H1 (cell line): ENCODE data around the gene DNM2. TPM values are rescaled to one million over a fixed set of nuclear protein-coding genes. Genes with fewer than 3 reads are reported as not detected.

Source experiments
- CTCF ChIA-PET: fragments of 300-600 bp; sonication (Branson Sonifier 250); formaldehyde crosslinking; loops from one replicate; lab custom pipeline; 2021; ENCODE audit not compliant: partially characterized antibody; lab: Charles Lee
- POLR2A ChIA-PET: fragments of 300-600 bp; sonication (Branson Sonifier 250); formaldehyde crosslinking; loops from one replicate; lab custom pipeline; 2021; ENCODE audit warnings: inconsistent platforms; ENCODE audit not compliant: partially characterized antibody; lab: Charles Lee
- DNase-seq, 2 experiments: peaks; one replicate each; pipeline versions ENCODE4 v3.0.0 to v3.0.0-alpha.2; 2010 to 2022; ENCODE audit warnings: low spot score in 2 of 2, low read depth in 1 of 2, mixed read lengths in 1 of 2
- FAIRE-seq: peaks from 2 replicates; lab custom pipeline; 2011; peaks lifted over from hg19 to GRCh38; lab: Jason Lieb, UNC
- H2AFZ ChIP-seq: 2 replicates; pipeline ENCODE4 v1.8.1; 2012; ENCODE audit warnings: low read length, inconsistent platforms
- H2AK5ac ChIP-seq: 2 replicates; pipeline ENCODE4 v1.6.1; 2013; ENCODE audit warnings: low read depth, low read length
- H2BK120ac ChIP-seq: replicated peaks from 2 replicates; pipeline ENCODE3; 2013; ENCODE audit warnings: low read depth, low read length, inconsistent platforms
- H2BK12ac ChIP-seq: 2 replicates; pipeline ENCODE4 v1.6.1; 2013; ENCODE audit warnings: low read depth, low read length
- H2BK15ac ChIP-seq: 2 replicates; pipeline ENCODE4 v1.6.1; 2013; ENCODE audit warnings: low read length
- H2BK20ac ChIP-seq: 2 replicates; pipeline ENCODE4 v1.6.1; 2013; ENCODE audit warnings: low read length
- H2BK5ac ChIP-seq: 2 replicates; pipeline ENCODE4 v1.6.1; 2013; ENCODE audit warnings: low read depth, low read length
- H3K14ac ChIP-seq: 2 replicates; pipeline ENCODE4 v1.6.1; 2013; ENCODE audit warnings: inconsistent platforms; ENCODE audit not compliant: insufficient read length
- H3K18ac ChIP-seq: 2 replicates; pipeline ENCODE4 v1.6.1; 2013; ENCODE audit warnings: low read length; ENCODE audit errors: extremely low read depth
- H3K23ac ChIP-seq: 2 replicates; pipeline ENCODE4 v1.6.1; 2013; ENCODE audit warnings: inconsistent platforms; ENCODE audit not compliant: insufficient read length
- H3K23me2 ChIP-seq: 2 replicates; pipeline ENCODE4 v1.6.1; 2013; ENCODE audit warnings: low read depth, low read length
- H3K27ac ChIP-seq: 2 replicates; pipeline ENCODE4 v1.6.1; 2011; ENCODE audit warnings: low read depth, low read length, inconsistent platforms
- H3K27me3 ChIP-seq, 4 experiments: replicated peaks in 1 of 4; 1 replicate in 1 of 4; 2 replicates in 3 of 4; pipeline versions ENCODE4 v1.6.1 to v1.8.1; 2011 to 2013; ENCODE audit warnings: low read length in 3 of 4, mild to moderate bottlenecking in 3 of 4, inconsistent platforms in 2 of 4, mixed read lengths in 2 of 4, moderate library complexity in 1 of 4; ENCODE audit not compliant: control insufficient read depth in 3 of 4, insufficient read depth in 3 of 4; ENCODE audit errors: extremely low read depth in 1 of 4
- H3K36me3 ChIP-seq, 4 experiments: 2 replicates each; pipeline versions ENCODE4 v1.6.1 to v1.8.1; 2011 to 2013; ENCODE audit warnings: mild to moderate bottlenecking in 4 of 4, low read length in 3 of 4, moderate library complexity in 2 of 4, control low read depth in 1 of 4, inconsistent platforms in 1 of 4; ENCODE audit not compliant: insufficient read depth in 4 of 4, control insufficient read depth in 2 of 4
- H3K4ac ChIP-seq: replicated peaks from 2 replicates; pipeline ENCODE3; 2013; ENCODE audit warnings: low read length, low read depth, mixed read lengths, inconsistent platforms; ENCODE audit not compliant: insufficient read length
- H3K4me1 ChIP-seq, 4 experiments: replicated peaks in 1 of 4; 1 replicate in 1 of 4; 2 replicates in 3 of 4; pipeline versions ENCODE4 v1.6.1 to v1.8.1; 2011 to 2013; ENCODE audit warnings: low read length in 3 of 4, inconsistent platforms in 2 of 4, mixed read lengths in 1 of 4; ENCODE audit not compliant: insufficient read depth in 4 of 4, control insufficient read depth in 3 of 4
- H3K4me2 ChIP-seq, 2 experiments: 2 replicates each; pipeline versions ENCODE4 v1.6.1 to v1.8.1; 2011 to 2013; ENCODE audit warnings: low read depth in 2 of 2, low read length in 2 of 2, control low read depth in 1 of 2, inconsistent platforms in 1 of 2, mild to moderate bottlenecking in 1 of 2; ENCODE audit not compliant: insufficient read depth in 1 of 2
- H3K4me3 ChIP-seq, 4 experiments: fragments of 200-600, 300-600 bp in 1 of 4; sonication (generic), shearing (Covaris generic), sonication (Bioruptor Twin) in 1 of 4; 2 replicates each; pipeline versions ENCODE4 v1.5.1 to v1.8.1; 2011 to 2016; ENCODE audit warnings: low read length in 4 of 4, low read depth in 3 of 4, control low read depth in 2 of 4, inconsistent platforms in 2 of 4, mild to moderate bottlenecking in 2 of 4, mixed read lengths in 1 of 4, moderate library complexity in 1 of 4; ENCODE audit not compliant: insufficient read depth in 2 of 4; ENCODE audit errors: extremely low read depth in 1 of 4
- H3K56ac ChIP-seq: replicated peaks from 2 replicates; pipeline ENCODE3; 2013; ENCODE audit warnings: low read depth, mild to moderate bottlenecking, mixed read lengths, low read length, inconsistent platforms; ENCODE audit not compliant: insufficient read length
- H3K79me1 ChIP-seq: 2 replicates; pipeline ENCODE4 v1.6.1; 2013; ENCODE audit warnings: low read depth, low read length, control low read depth
- H3K79me2 ChIP-seq, 2 experiments: 2 replicates each; pipeline versions ENCODE4 v1.6.1 to v1.8.1; 2012 to 2013; ENCODE audit warnings: low read length in 2 of 2, mild to moderate bottlenecking in 2 of 2, inconsistent platforms in 1 of 2; ENCODE audit not compliant: insufficient read depth in 2 of 2, control insufficient read depth in 1 of 2
- H3K9ac ChIP-seq, 4 experiments: replicated peaks in 1 of 4; 1 replicate in 1 of 4; 2 replicates in 3 of 4; pipeline versions ENCODE4 v1.6.1 to v1.8.1; 2011 to 2013; ENCODE audit warnings: low read depth in 3 of 4, low read length in 3 of 4, control low read depth in 2 of 4, mild to moderate bottlenecking in 2 of 4, moderate library complexity in 2 of 4, inconsistent platforms in 1 of 4; ENCODE audit errors: extremely low read depth in 1 of 4
- H3K9me3 ChIP-seq, 2 experiments: 2 replicates each; pipeline versions ENCODE4 v1.6.1 to v1.8.1; 2012 to 2013; ENCODE audit warnings: mild to moderate bottlenecking in 2 of 2, moderate library complexity in 2 of 2, control low read depth in 1 of 2, inconsistent platforms in 1 of 2, low read depth in 1 of 2, low read length in 1 of 2, mixed read lengths in 1 of 2; ENCODE audit not compliant: insufficient read depth in 2 of 2
- H4K20me1 ChIP-seq, 2 experiments: replicated peaks in 1 of 2; 2 replicates each; pipeline versions ENCODE3 to v1.8.1; 2011 to 2013; ENCODE audit warnings: inconsistent platforms in 2 of 2, low read length in 2 of 2, mild to moderate bottlenecking in 1 of 2; ENCODE audit not compliant: insufficient read depth in 2 of 2, control insufficient read depth in 1 of 2
- H4K5ac ChIP-seq: 2 replicates; pipeline ENCODE4 v1.6.1; 2013; ENCODE audit warnings: low read length, low read depth, mixed read lengths, inconsistent platforms; ENCODE audit not compliant: insufficient read length
- H4K8ac ChIP-seq: 2 replicates; pipeline ENCODE4 v1.8.0; 2013; ENCODE audit warnings: mild to moderate bottlenecking, moderate library complexity, low read length, inconsistent platforms; ENCODE audit not compliant: insufficient read depth; ENCODE audit errors: extremely low read depth
- H4K91ac ChIP-seq: replicated peaks from 2 replicates; pipeline ENCODE3; 2013; ENCODE audit warnings: low read length, mixed read lengths, inconsistent platforms; ENCODE audit not compliant: insufficient read length
- POLR2A ChIP-seq, 2 experiments: IDR thresholded peaks; 1 replicate in 1 of 2; 2 replicates in 1 of 2; pipeline ENCODE4 v1.6.1; 2011; ENCODE audit warnings: low read depth in 2 of 2, low read length in 2 of 2, mild to moderate bottlenecking in 2 of 2; ENCODE audit errors: control extremely low read depth in 1 of 2
- WGBS, 2 experiments: shearing (Covaris generic) in 1 of 2; methylation state at CpG; one replicate each; pipeline versions ENCODE4 v1.1.6 to v1.1.7; 2013 to 2015; ENCODE audit warnings: low lambda C conversion rate in 2 of 2, mixed read lengths in 2 of 2, inconsistent platforms in 1 of 2, low coverage in 1 of 2, missing lambda C conversion rate in 1 of 2; ENCODE audit not compliant: insufficient replicate concordance in 2 of 2, insufficient coverage in 1 of 2, insufficient read length in 1 of 2; ENCODE audit errors: extremely low coverage in 1 of 2, missing lambda C conversion rate in 1 of 2; 5-methylcytosine and 5-hydroxymethylcytosine counted together
- polyA plus RNA-seq, 7 experiments: library from polyadenylated mRNA; depleted of rRNA in 3 of 7; stranded (reverse) in 5 of 7; unstranded in 2 of 7; fragments of >200 nt in 5 of 7; fragments of 200-250 nt in 2 of 7; gene quantifications; 1 replicate in 5 of 7; 2 replicates in 1 of 7; 4 replicates in 1 of 7; pipeline versions ENCODE4 v1.2.1 to v1.2.3, GENCODE V29; 2011 to 2013; ENCODE audit warnings: missing spikeins in 2 of 7, mixed read lengths in 2 of 7
- total RNA-seq: library from RNA; stranded (reverse); fragmentation: NEBNext Ultra II Directional; extraction: Animal tissue kit (Norgen Biotek cat#: 25700); gene quantifications from 2 replicates; pipeline ENCODE4 v1.2.1, GENCODE V29; 2021

Gene DNM2
- total and polyA plus RNA-seq, 2 of the 8 experiments (the other 6 are each of a cell fraction or from before 2014, with no cell fraction given), result 61.9 to 120 TPM

DNA sequence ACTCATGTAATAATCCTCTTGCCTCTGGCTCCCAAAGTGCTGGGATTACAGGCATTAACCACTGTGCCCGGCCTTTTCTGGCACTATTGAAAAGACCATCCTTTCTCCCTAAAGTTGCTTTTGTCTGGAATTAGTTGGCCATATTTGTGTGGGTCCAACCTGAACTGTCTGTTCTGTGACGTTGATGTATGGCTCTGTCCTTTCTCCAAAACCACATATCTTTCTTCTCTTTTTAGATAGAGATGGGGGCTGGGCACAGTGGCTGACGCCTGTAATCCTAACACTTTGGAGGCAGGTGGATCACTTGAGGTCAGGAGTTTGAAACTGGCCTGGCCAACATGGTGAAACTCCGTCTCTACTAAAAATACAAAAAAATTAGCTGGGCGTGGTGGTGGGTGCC, 17.9 kb downstream of the DNM2 start:
- H3K36me3 ChIP-seq, result no peaks in the 10 kb centered on the region
- ChIA-PET POLR2A (interaction anchor here (0.8 to 2.1 kb wide), 3 partner anchors 16 to 21 kb away, joined by 3 to 10 read pairs (median 3); partner anchors contain the start of gene DNM2), CTCF (interaction anchor here (0.6 to 1.3 kb wide), 3 partner anchors 15 to 35 kb away, joined by 3 read pairs; no protein-coding TSS in a partner anchor)
- H2BK12ac ChIP-seq, result no peak overlapping the region
- no peak for FAIRE-seq
- no peaks in the 10 kb centered on the region for H3K9me3 ChIP-seq
- H3K4me2 ChIP-seq, result no peak overlapping the region
- H4K8ac ChIP-seq, result no peak overlapping the region
- no peak overlapping the region for H3K14ac ChIP-seq
- no peak overlapping the region for H2BK20ac ChIP-seq
- H3K27ac ChIP-seq, result no peak overlapping the region
- H3K79me2 ChIP-seq, result peaks cover 0 to 63% of the 10 kb centered on the region in 2 experiments; a peak in 3 of 4 replicates
- no peak overlapping the region for H2BK15ac ChIP-seq
- H3K9ac ChIP-seq, result no peak overlapping the region
- H4K91ac ChIP-seq, result no peak overlapping the region
- H3K4ac ChIP-seq, result no peak overlapping the region
- no peak overlapping the region for H2AK5ac ChIP-seq
- peaks cover 4% of the 10 kb centered on the region; the same call in 1 of the 2 replicates for H3K79me1 ChIP-seq
- no peak overlapping the region for H3K4me3 ChIP-seq
- H4K20me1 ChIP-seq, result peaks cover 3 to 6% of the 10 kb centered on the region in 2 experiments
- H2BK120ac ChIP-seq, result no peak overlapping the region
- no peak overlapping the region for H3K23ac ChIP-seq
- H4K5ac ChIP-seq, result no peak overlapping the region
- 81% methylated on average over 5 of the region's 5 CpGs; no CpG with 5 or more reads in 1 of the 2 experiments for WGBS, 2 experiments
- H2AFZ ChIP-seq, result no peak overlapping the region
- no peak for DNase-seq
- H3K56ac ChIP-seq, result no peak overlapping the region
- H3K4me1 ChIP-seq, result no peaks in the 10 kb centered on the region
- no peak overlapping the region for H3K18ac ChIP-seq
- H3K27me3 ChIP-seq, result no peaks in the 10 kb centered on the region
- H2BK5ac ChIP-seq, result no peak overlapping the region
- H3K23me2 ChIP-seq, result no peaks in the 10 kb centered on the region
- no peak for TF ChIP-seq POLR2A (IDR thresholded peaks at IDR 0.05; ENCODE audit: control extremely low read depth in 1 of 2, low read depth in 2 of 2, low read length in 2 of 2)
